Smooth muscle cell of the umbilical artery (primary cell): ENCODE results near the gene AKAP5. TPM values are rescaled to one million over a fixed set of nuclear protein-coding genes. Genes with fewer than 3 reads are reported as not detected.

ENCODE experiments used
- total RNA-seq: library from RNA; depleted of rRNA; stranded (reverse); fragments of >200 nt; gene quantifications from 2 replicates; pipeline ENCODE4 v1.2.3, GENCODE V29; 2014

Gene AKAP5, protein sequence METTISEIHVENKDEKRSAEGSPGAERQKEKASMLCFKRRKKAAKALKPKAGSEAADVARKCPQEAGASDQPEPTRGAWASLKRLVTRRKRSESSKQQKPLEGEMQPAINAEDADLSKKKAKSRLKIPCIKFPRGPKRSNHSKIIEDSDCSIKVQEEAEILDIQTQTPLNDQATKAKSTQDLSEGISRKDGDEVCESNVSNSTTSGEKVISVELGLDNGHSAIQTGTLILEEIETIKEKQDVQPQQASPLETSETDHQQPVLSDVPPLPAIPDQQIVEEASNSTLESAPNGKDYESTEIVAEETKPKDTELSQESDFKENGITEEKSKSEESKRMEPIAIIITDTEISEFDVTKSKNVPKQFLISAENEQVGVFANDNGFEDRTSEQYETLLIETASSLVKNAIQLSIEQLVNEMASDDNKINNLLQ
- total RNA-seq = 3.6 and 10.7 TPM in 2 replicates

DNA sequence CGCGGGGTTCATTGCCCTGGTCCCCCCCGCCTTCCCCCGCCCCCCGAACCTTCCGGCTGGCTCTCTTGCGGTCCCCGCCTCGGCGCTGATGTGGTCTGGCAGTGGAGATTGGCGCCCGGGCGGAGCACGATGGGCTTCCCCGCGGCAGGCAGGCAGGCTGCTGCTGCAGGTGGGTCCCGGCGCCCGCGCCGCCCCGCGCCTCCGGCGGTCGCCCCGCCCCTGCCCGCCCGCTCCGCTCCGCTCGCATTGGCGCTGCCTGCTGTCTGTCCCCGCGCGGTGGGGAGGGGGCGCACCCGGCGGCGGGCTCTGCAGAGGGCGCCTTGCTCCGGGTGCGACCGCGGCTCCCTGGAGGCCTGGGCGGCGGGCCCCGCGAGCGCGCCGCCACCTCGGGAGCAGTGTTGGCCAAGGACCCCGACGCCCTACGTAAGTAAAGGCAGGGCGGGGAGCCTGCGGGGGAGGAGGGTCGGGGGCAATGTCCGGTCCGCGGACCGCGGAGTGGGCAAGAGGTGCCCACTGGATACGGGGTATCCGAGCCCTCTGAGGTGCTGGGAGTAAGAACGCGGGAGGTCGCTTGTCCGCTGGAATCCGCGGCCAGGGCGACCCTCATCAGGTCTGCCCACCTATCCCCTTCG lies at the start of gene AKAP5:
Gene AKAP5 (plus strand): TSS at position 309 of the 632 bp plus-strand sequence. CDS start 2,896 bp downstream, outside the sequence.

DNA sequence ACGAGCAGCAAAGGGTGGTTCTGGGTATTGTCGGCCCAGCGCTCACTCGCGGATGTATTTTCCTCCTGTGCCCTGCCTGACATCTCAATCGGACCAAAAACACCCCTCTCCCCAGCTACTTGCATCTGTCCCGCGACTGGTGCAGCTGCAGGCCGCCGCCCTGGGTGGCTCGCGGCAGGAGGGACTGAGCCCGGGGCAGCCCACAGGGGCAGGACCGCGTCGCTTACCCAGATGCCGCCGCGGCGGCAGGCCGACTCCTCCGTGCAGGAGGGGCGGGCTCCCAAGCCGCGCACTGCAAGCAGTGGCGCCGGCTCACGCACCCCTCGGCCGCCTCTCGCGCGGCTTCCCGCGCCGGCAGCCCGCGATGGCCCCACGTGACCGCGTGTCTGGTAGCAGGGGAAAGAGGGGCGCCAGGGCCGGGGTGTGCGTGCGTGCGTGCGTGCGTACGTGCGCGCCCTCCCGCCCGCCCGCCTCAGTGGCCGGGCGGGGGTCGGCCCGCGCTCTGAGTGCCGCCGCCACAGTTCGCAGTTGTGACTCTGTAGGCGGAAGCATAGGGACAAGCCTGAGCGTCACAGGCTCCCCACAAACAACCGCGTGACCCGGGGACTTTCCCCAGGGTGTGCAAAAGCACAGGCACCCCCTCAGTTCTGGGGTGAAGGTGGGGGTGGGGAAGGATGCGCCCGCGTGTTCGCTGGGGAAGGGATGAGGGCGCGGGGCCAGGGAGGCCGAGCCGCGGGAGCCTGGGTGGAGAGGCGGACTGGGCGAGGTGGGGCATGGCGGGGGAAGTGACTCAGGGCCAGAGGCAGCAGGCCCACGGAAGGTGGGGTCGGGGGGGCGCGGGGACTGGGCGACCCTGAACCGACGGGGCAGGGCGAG lies 38.4 kb downstream of the AKAP5 start, which contains the start of gene ZBTB25:
Gene ZBTB25 (minus strand): TSS at position 405 of the 876 bp plus-strand sequence. CDS start 13,305 bp downstream, outside the sequence.

DNA sequence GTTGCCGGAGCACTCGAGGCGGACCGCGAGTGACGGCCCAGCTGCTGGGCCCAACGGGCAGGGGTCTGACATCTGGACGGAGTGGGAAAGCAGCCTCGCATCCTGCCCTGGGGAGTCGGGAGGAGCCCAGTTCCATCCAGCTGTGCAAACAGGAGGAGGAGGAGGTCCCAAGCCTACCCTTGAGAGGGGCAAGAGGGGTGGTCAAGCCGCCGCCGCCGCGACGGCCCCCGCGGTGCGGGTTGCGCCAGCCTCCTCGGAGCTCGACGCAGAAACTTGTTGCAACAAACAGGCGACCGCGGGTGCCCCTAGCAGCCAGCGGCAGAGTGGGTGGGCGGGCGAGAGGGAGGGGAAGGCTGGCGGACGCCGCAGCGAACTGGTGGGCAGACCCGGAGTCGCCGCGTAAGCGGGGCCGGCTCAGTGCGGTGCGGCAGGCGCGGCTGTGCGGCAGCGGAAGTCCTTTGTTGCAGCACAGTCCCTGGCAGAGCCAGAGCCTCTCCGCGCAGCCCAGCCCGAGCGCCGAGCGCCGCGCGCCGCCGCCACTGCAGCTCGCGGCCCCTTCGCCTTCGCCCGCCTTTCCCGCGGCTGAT lies 39.1 kb downstream of the AKAP5 start, which contains the start of gene ZBTB1:
Gene ZBTB1 (plus strand): TSS at position 461 of the 587 bp plus-strand sequence. CDS start 16,735 bp downstream, outside the sequence.

Other genes starting within 250 kb of the AKAP5 start
- gene ESR2, start 171.1 kb upstream of the AKAP5 start, total RNA-seq = under 0.01 and 0.09 TPM in 2 replicates
- 38.0 and 99.1 TPM in 2 replicates for gene MTHFD1, start 77.1 kb upstream of the AKAP5 start, total RNA-seq
- gene ZBTB25, start 38.3 kb downstream of the AKAP5 start, total RNA-seq = 5.6 and 7.5 TPM in 2 replicates
- gene ZBTB1, start 39.3 kb downstream of the AKAP5 start, total RNA-seq = 66.8 and 70.3 TPM in 2 replicates
- 15.3 and 33.0 TPM in 2 replicates for gene HSPA2, start 75.2 kb downstream of the AKAP5 start, total RNA-seq
- 1.0 and 1.8 TPM in 2 replicates for gene PPP1R36, start 84.5 kb downstream of the AKAP5 start, total RNA-seq
- gene PLEKHG3, start 238.9 kb downstream of the AKAP5 start, total RNA-seq = 0.59 and 5.3 TPM in 2 replicates